HL-60 (cell line): ENCODE data around the gene RHEBL1.

Experiments
- GABPA ChIP-seq: IDR thresholded peaks from 2 replicates; pipeline ENCODE4 v1.6.1; 2012; ENCODE audit warnings: low read depth
- POLR2AphosphoS5 ChIP-seq: IDR thresholded peaks from 2 replicates; pipeline ENCODE4 v1.6.1; 2012; ENCODE audit warnings: low read depth
- SPI1 ChIP-seq: IDR thresholded peaks from 2 replicates; pipeline ENCODE4 v1.6.1; 2012; ENCODE audit warnings: low read depth, mild to moderate bottlenecking, borderline replicate concordance
- TF ChIP-seq, protein P1 (sequence below): IDR thresholded peaks from one replicate; pipeline ENCODE4 v1.5.1; 2011; ENCODE audit warnings: low read length, control low read depth, inconsistent platforms; ENCODE audit not compliant: insufficient read depth
- TF ChIP-seq, protein P2 (sequence below): IDR thresholded peaks from 2 replicates; pipeline ENCODE4 v1.6.1; 2012; ENCODE audit warnings: low read depth; ENCODE audit not compliant: insufficient replicate concordance

DNA sequence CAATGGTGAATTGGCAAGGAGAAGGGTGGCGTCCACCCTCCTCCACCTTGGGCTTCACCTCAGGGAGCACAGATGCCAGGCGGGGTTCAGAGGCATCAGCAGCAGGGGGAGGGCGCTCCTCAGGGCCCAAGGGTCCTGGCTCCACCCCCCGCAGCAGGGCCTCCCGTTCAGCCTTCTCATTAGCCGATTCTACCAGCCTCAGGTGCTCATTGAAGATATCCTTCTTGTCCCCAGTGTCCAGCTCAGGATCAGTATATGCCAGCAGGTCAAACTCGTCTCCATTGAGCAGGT is 31.9 kb downstream of the RHEBL1 start:
- TF ChIP-seq, protein P1, sequence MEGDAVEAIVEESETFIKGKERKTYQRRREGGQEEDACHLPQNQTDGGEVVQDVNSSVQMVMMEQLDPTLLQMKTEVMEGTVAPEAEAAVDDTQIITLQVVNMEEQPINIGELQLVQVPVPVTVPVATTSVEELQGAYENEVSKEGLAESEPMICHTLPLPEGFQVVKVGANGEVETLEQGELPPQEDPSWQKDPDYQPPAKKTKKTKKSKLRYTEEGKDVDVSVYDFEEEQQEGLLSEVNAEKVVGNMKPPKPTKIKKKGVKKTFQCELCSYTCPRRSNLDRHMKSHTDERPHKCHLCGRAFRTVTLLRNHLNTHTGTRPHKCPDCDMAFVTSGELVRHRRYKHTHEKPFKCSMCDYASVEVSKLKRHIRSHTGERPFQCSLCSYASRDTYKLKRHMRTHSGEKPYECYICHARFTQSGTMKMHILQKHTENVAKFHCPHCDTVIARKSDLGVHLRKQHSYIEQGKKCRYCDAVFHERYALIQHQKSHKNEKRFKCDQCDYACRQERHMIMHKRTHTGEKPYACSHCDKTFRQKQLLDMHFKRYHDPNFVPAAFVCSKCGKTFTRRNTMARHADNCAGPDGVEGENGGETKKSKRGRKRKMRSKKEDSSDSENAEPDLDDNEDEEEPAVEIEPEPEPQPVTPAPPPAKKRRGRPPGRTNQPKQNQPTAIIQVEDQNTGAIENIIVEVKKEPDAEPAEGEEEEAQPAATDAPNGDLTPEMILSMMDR = no peak
- TF ChIP-seq POLR2AphosphoS5 (no peak), GABPA (no peak), SPI1 (no peak)
- TF ChIP-seq, protein P2, sequence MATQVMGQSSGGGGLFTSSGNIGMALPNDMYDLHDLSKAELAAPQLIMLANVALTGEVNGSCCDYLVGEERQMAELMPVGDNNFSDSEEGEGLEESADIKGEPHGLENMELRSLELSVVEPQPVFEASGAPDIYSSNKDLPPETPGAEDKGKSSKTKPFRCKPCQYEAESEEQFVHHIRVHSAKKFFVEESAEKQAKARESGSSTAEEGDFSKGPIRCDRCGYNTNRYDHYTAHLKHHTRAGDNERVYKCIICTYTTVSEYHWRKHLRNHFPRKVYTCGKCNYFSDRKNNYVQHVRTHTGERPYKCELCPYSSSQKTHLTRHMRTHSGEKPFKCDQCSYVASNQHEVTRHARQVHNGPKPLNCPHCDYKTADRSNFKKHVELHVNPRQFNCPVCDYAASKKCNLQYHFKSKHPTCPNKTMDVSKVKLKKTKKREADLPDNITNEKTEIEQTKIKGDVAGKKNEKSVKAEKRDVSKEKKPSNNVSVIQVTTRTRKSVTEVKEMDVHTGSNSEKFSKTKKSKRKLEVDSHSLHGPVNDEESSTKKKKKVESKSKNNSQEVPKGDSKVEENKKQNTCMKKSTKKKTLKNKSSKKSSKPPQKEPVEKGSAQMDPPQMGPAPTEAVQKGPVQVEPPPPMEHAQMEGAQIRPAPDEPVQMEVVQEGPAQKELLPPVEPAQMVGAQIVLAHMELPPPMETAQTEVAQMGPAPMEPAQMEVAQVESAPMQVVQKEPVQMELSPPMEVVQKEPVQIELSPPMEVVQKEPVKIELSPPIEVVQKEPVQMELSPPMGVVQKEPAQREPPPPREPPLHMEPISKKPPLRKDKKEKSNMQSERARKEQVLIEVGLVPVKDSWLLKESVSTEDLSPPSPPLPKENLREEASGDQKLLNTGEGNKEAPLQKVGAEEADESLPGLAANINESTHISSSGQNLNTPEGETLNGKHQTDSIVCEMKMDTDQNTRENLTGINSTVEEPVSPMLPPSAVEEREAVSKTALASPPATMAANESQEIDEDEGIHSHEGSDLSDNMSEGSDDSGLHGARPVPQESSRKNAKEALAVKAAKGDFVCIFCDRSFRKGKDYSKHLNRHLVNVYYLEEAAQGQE = no peak
